T-helper 22 cell (primary cell): ENCODE measurements around the gene RAPGEF5.

ENCODE experiments used
- DNase-seq: peaks from one replicate; pipeline ENCODE4 v3.0.0-alpha.2; 2020; ENCODE audit warnings: low read depth

RAPGEF5 gene

GRCh38 chr7:22219036-22219435 lies 137.9 kb downstream of the RAPGEF5 start:
- no peak for DNase-seq

GRCh38 chr7:22216832-22217475 lies 140.0 kb downstream of the RAPGEF5 start:
- DNase-seq, result no peak

- no peak for DNase-seq
Observed at GRCh38 chr7:22216309-22216708, 140.6 kb downstream of the RAPGEF5 start.

- DNase-seq, result no peak
Observed at GRCh38 chr7:22214000-22214399, 143.0 kb downstream of the RAPGEF5 start.

- no peak for DNase-seq
Observed at GRCh38 chr7:22213081-22213480, 143.9 kb downstream of the RAPGEF5 start.

- no peak for DNase-seq
Observed at GRCh38 chr7:22210967-22211366, 146.0 kb downstream of the RAPGEF5 start.

- no peak for DNase-seq
Observed at GRCh38 chr7:22210355-22210754, 146.6 kb downstream of the RAPGEF5 start.

GRCh38 chr7:22208799-22209198 lies 148.2 kb downstream of the RAPGEF5 start:
- DNase-seq, result no peak

- DNase-seq, result no peak
Observed at GRCh38 chr7:22207724-22208225, 149.2 kb downstream of the RAPGEF5 start.

- DNase-seq, result no peak
Observed at GRCh38 chr7:22205631-22206030, 151.3 kb downstream of the RAPGEF5 start.

- DNase-seq, result no peak
Observed at GRCh38 chr7:22204312-22204711, 152.6 kb downstream of the RAPGEF5 start.

- no peak for DNase-seq
Observed at GRCh38 chr7:22202141-22202540, 154.8 kb downstream of the RAPGEF5 start.

- DNase-seq, result no peak
Observed at GRCh38 chr7:22201186-22201880, 155.6 kb downstream of the RAPGEF5 start.

- no peak for DNase-seq
Observed at GRCh38 chr7:22200777-22201176, 156.2 kb downstream of the RAPGEF5 start.

GRCh38 chr7:22200238-22200637 lies 156.7 kb downstream of the RAPGEF5 start:
- no peak for DNase-seq

GRCh38 chr7:22197376-22197775 lies 159.6 kb downstream of the RAPGEF5 start:
- DNase-seq, result no peak

GRCh38 chr7:22196429-22196828 lies 160.5 kb downstream of the RAPGEF5 start:
- DNase-seq, result no peak

- no peak for DNase-seq
Observed at GRCh38 chr7:22195397-22196172, 161.4 kb downstream of the RAPGEF5 start.

GRCh38 chr7:22194658-22195273 lies 162.2 kb downstream of the RAPGEF5 start:
- DNase-seq, result no peak

GRCh38 chr7:22193450-22193983 lies 163.4 kb downstream of the RAPGEF5 start:
- DNase-seq, result no peak

- no peak for DNase-seq
Observed at GRCh38 chr7:22192801-22193200, 164.2 kb downstream of the RAPGEF5 start.

GRCh38 chr7:22190736-22191135 lies 166.2 kb downstream of the RAPGEF5 start:
- no peak for DNase-seq
